Stomach (tissue), 4 donors: ENCODE data around the gene STRIP1.

Experiments used
- POLR2A ChIP-seq, 4 donors: fragments of 450-650 bp; IDR thresholded peaks; one replicate each; pipeline ENCODE4 v1.6.1; 2016; ENCODE audit warnings: antibody characterized with exemption in 4 of 4, control low read depth in 2 of 4, mild to moderate bottlenecking in 1 of 4, moderate library complexity in 1 of 4
- POLR2AphosphoS5 ChIP-seq, 3 donors: sonication (generic); formaldehyde crosslinking; IDR thresholded peaks; one replicate each; pipeline ENCODE4 v1.6.1; 2016; ENCODE audit warnings: antibody characterized with exemption in 3 of 3
- TF ChIP-seq, protein P1 (sequence below), 7 experiments: fragments of 450-650 bp in 4 of 7; fragments of 200-600 bp in 3 of 7; sonication (generic) in 3 of 7; IDR thresholded peaks; one replicate each; pipeline ENCODE4 v1.5.1; 2016 to 2019; ENCODE audit warnings: antibody characterized with exemption in 7 of 7, control low read depth in 2 of 7, mild to moderate bottlenecking in 1 of 7

DNA sequence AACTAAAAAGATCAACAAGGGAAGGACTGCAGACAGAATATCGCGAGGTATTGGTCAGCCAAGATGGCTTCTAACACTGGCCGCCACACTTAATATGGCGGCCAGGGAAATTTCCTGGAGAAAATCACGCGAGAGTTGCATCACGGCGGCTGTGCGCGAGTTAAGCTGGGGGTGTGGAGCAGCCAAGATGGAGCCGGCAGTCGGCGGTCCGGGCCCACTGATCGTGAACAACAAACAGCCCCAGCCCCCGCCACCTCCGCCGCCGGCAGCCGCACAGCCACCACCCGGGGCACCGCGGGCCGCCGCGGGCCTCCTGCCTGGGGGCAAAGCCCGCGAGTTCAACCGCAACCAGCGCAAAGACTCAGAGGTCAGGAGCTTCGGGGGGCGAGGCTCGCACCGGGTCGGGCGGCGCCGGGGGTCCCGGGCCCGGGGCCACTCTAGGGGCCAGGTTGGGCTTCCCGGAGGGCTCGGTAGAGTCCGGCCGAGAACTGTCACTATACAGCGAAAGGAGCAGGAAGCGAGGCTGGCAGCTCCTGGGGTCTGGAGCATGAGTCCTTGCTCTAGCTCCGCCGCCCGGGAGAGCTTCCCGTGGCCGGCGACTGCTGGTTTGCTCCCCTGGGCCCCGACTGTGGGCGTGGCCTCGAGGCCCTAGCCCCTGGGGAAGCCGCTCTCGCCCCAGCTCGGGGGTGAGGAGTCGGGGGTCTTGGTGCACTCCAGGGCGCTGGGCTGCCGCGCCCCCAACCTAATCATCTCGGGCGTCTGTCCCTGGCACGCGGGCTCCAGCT lies at the start of gene STRIP1:
- TF ChIP-seq, protein P1, sequence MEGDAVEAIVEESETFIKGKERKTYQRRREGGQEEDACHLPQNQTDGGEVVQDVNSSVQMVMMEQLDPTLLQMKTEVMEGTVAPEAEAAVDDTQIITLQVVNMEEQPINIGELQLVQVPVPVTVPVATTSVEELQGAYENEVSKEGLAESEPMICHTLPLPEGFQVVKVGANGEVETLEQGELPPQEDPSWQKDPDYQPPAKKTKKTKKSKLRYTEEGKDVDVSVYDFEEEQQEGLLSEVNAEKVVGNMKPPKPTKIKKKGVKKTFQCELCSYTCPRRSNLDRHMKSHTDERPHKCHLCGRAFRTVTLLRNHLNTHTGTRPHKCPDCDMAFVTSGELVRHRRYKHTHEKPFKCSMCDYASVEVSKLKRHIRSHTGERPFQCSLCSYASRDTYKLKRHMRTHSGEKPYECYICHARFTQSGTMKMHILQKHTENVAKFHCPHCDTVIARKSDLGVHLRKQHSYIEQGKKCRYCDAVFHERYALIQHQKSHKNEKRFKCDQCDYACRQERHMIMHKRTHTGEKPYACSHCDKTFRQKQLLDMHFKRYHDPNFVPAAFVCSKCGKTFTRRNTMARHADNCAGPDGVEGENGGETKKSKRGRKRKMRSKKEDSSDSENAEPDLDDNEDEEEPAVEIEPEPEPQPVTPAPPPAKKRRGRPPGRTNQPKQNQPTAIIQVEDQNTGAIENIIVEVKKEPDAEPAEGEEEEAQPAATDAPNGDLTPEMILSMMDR (IDR thresholded peaks at IDR 0.05) = no peak
- TF ChIP-seq POLR2A (IDR thresholded peaks at IDR 0.05) (no peak), POLR2AphosphoS5 (IDR thresholded peaks at IDR 0.05) (peak; percentile 86 to 91 (median 89))
